D341Med (cell line): Measurements from ENCODE around the gene SLIT1.

ENCODE experiments used
- DNase-seq: peaks from one replicate; pipeline ENCODE4 v3.0.0; 2012; ENCODE audit warnings: low spot score

Gene SLIT1

DNA sequence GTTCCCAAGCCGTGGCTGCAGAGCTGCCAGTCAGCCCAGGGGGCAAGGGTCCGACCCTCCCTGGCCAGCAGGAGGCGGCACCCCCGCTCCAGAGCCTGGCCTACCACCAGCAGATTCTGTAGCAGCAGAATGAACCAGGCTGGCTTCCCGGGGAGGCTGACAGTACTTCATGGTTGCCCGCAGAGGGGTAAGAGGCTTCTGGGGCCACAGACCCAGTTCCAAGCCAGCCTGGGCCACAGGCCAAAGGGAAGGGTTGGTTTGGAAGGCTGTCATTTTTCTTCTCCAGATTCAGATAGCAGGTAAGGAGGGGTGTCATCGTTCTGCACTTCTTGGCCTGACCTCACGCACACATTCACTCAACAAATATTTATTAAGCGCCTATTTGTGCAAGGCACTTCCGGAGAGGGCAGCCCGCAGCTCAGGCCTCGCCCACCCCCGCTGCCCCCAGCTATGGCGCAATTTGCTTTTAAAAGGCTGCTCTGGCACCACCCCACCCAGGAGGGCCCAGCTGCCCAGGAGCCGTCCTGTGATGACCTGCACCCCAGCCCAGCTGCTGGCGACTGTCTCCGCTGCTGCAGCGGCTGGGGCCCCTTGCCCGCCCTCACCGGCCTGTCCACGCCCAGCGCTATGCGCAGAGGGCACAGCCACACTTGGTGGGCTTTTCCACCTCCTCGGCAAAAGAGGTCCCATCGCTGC, 185.1 kb downstream of the SLIT1 start:
- no peak for DNase-seq

DNA sequence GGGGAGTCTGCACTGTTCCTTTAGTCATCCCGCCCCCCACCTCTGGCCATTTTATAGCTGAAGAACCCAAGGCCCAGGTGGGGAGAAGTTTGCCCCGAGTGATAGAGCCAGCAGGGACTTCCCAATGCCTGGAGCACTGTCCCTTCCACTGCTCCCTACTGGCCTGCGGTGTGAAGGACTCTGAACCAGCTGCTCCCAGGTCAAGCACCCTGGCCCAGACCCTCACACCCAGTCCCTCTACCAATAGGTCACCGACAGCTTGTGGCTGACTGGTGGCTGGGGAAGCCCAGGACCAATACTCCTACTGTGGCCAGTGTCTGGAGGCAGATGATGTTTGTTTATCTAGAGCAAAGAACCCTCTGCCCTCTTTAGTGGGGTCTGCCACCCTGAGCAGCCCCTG, 185.8 kb downstream of the SLIT1 start:
- no peak for DNase-seq

DNA sequence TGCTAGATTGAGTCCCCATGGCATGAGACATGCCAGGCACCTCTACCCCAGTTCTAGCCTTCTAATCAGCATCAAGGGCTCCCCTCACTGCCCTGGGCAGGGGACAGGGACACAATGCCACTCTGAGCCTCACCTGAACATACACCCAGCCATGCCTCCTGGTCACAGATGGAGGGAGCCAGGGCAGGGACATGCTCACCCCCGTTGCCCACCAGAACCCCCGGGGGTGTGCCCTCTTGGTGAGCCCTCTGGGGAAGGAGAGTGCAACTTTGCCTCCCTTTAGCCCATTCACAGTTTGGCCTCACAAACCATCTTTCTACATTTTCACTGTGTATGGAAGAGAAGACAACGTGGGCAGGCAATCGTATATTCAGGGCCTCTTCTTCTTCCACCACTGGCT, 186.4 kb downstream of the SLIT1 start:
- DNase-seq, result no peak

DNA sequence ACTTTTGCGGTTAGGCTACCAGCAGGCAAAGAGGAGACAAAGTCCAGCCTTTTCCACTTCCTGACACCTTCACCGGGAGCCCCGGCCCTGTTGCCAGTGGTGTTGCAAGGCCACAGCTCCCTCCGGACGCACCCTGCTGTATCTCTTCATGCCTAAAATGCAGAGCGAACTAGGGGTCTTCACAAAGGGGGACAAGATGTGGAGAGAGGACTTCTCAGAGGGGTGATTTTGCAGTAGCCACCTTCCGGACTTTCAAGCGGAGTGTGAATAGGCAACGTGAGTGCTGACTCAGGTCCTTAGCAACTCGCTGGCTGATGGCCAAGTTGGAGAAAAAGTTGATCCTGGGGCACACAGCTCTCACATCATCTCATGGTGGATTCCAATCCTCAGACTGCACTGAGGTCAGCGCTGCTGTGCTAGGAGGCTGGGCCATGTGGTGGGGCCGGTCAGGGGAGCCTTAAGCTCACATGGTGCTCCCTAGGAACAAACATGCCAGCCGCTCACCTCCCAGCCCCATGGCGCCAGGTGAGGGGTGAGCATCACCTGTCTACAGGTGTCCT, 187.3 kb downstream of the SLIT1 start:
- no peak for DNase-seq

DNA sequence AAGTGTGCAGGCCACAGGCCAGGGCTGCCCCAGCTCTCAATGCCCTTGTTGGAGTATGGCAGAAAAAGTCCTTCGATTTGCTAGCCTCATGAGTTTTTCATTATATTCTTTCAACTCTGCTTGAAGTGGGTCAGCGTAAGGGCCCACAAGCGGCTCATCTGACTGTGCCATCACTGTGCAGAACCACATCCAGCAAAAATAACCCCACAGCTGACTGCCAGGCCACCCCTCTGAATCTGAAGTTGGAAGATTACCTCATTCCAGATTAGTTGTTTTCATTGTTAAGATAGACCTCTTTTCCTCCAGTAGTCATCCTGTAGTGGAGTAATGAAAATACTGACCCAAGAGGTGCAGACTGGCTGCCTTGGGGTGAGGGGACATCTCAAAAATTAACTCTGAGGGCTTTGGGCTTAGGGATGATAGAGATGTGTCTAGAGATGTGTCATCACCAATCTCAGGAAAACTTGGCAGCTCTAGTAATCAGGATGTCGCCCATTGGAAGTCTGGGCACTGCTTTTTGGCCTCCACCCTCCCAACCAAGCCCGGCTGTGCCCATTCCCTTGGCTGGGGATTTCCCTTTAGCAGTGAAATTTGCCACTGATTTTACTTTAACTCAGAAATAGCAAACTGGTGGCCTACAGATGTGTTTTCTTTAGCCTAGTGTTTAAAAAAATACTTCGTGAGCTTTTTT, 189.3 kb downstream of the SLIT1 start:
- DNase-seq, result no peak

DNA sequence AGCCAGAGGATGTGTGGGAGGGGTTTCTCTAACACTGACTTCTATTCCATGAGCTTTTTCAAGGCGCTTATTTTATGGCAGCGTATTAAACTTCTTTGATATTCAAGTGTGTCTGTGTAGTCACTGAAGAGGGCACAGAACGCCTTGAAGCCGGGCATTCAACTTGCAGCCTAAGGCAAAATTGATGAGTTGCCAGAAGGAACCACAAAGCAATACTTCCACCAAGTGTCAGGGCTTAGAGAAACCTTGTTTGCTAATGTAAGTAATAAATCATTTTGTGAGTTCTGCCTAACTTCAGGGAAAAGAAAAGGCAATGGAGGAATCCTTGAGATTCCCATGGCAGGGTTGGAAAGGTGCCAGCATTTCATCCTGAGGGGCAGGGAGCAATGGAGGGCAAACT, 189.9 kb downstream of the SLIT1 start:
- no peak for DNase-seq

DNA sequence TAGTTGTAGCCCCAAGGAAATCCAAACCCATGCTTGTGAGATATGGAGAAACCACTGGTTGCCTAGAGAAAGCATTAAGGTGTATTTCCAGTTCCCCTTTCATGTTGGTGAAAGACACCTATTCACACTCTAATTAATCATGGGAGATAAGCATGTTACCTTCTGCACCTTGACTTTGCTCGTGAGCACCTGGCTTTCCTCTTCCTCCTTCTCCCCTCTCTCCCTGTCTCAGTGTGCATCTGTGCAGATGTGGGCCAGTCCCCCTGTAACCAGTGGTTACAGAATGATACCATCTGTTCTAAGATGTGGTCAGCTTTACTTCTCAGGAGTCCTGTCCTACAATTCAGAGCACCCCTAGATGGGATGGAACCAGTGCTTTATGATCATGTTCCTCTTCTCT, 193.0 kb downstream of the SLIT1 start:
- DNase-seq, result no peak

DNA sequence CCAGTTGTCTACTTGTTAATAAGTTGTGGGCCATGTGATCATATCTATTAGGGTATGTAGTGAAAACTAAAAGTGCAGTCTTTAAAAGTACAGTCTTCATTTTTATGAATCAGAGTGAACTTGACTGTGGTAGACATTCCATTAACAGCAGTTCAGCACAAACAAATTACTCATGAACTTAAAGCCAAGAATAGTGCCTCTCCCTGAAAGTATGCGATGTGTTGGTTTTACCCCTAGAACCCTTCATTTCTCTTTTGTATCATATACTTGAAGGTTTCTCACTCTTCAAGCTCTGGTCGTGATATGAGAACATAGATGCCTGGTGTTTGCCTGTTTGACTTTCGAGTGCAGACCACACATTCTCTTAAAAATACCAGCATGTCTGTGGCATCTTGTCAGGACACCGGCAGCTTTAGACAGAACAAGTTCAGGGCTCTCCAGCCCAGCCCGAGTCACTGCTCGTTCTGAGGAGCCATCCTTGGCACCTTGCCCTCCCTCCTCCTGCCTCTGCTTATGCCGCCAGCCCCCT, 194.4 kb downstream of the SLIT1 start:
- no peak for DNase-seq

DNA sequence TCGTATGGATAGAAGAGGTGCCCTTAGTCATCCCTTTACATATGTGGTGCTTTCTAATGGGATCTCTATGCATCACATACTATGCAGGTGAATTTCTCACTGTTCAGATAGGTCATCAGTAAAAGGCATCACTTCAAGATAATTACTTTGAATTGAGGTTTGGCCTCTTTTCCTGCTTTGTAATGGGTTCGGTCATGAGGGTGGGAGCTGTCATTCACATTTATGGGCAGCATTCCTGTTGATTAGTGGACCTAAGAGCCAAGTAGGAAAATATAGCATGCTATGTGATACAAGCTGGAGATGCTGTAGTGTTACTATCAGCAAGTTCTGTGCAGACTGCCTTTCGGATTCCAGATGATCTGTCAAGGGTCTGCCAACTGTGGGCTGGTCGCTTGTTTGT, 197.3 kb downstream of the SLIT1 start:
- no peak for DNase-seq

DNA sequence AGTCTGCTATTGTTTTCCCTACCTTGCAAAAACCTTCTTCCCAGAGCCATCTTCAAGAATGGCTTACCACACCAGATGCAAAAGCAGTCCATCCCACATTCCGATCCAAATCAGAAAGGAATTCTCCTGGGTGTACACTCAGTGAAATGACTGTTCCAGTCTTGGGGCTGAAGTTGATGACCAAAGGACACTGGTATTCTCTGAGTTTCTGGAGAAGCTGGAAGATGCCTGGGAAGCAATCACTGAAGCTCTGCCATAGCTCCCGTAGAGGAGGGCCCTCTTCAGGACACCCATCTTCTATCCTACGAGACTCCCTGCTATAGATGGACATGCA, 197.9 kb downstream of the SLIT1 start:
- no peak for DNase-seq

DNA sequence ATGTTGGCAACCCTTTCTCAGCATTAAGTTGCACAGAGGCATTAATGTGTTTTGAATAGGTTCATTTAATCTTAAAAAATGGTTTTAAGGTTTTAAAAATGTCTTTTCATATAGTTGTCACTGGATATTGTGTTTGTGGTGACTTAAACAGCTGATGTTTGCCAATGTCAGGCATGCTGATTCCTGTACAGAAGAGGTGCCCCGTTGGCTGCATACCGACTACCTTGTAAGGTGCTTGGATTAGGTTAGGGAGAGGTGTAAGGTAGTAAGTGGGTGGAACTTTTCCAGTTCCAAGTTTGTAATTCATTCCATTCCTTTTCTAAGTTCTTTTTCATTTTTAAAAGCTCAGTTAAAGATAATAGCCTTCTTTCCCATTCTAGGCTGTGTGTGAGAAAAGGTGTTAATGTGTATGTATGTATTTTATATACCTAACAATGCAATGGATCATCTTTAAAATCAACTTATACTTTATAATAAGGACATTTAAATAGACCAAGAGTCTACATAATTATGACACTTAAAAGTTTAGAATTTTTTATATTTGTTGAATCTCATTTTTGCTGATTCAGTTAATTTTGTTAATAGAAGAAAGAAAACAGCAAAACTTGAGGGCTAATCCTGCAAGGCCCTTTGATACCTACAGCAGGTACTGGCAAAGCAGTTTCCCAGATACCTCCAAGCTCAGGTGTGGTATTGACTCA, 198.5 kb downstream of the SLIT1 start:
- DNase-seq, result no peak

DNA sequence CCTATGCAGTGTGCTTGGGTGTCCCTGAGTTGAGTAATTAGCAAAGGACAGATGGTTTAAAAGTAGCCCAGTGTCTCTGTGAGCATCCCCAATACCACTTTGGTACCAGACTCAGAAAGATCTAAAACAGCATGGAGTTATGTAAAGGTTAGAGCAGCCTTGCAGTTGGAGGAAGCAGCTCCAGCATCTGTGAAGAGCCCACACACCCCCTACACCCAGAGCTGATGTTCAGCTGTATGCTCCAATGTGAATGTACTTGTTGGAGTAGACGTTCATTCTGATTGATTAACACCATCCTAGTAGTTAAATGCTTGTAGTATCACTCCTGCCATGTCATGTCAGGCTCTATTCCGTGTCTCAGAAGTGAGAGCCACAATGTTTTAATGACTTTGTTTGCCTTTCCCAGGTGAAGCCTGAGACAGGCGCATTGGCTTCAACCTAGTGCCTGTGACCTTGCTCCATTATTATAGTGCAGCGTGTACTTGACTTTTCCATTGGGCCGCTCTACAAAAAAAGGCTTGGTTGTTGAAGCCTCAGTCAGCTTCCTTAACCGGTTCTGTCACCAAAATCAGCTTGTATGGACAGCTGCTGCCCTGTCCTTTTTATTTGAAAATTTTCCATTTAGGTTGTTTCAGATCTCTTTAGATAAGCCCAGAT, 199.4 kb downstream of the SLIT1 start:
- DNase-seq, result no peak

DNA sequence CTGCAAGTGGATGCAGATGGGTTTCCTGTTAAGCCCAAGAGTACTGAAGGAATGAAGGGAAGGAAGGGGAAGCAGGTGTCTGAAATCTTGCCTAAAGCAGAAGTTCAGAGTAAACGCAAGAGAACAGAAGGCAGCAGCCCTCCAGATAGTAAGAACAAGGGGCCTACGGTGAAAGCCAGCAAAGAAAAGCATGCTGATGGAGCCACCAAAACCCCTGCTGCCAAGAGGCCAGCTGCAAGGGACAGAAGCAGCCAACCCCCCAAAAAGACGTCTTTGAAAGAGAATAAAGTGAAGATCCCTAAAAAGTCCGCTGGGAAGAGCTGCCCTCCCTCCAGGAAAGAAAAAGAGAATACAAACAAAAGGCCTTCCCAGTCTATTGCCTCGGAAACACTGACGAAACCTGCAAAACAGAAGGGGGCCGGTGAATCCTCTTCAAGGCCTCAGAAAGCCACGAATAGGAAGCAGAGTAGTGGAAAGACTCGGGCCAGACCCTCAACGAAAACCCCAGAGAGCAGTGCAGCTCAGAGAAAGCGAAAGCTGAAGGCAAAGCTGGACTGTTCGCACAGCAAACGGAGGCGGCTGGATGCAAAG, 201.1 kb downstream of the SLIT1 start:
- no peak for DNase-seq

DNA sequence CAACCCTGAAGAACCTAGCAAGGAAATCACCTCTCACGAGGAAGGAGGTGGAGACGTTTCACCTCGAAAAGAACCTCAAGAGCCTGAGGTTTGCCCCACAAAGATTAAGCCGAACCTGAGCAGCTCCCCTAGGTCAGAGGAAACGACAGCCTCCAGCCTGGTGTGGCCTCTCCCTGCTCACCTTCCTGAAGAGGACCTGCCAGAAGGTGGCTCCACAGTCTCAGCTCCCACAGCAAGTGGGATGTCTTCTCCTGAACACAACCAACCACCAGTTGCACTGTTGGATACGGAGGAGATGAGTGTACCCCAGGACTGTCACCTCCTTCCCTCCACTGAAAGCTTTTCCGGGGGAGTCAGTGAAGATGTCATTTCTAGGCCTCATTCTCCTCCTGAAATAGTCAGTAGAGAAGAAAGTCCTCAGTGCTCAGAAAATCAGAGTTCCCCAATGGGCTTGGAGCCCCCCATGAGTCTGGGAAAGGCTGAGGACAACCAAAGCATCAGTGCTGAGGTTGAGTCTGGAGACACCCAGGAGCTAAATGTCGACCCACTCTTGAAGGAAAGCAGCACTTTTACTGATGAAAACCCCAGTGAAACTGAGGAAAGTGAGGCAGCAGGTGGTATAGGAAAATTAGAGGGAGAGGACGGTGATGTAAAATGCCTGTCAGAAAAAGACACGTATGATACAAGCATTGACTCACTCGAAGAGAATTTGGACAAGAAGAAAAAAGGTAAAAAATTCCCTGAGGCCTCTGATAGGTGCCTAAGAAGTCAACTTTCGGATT, 203.4 kb downstream of the SLIT1 start:
- no peak for DNase-seq

DNA sequence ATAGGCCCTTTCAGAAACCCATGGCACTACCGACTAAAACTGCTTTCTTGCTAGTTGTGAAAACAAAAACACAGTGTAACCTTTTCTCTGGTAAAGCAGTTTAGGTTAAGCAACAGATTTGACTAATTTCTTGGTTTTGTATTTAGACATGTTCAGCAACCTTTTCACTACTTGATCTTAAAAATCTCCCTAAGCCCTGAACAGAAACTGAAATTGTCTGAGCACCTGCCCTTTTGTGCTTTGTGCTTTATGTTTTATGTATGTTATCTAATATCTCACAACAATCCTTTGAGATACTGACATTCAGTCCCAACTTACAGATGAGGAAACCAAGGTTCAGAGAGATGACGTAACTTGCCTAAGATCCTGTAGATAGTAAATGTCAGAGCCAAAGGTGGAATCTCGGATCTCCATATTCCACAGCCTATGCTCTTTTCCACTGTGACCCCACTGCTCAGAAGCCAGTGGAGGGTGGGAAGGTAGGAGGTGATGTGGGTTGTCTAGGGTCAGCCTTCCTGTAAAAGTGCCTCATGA, 207.1 kb downstream of the SLIT1 start:
- no peak for DNase-seq

DNA sequence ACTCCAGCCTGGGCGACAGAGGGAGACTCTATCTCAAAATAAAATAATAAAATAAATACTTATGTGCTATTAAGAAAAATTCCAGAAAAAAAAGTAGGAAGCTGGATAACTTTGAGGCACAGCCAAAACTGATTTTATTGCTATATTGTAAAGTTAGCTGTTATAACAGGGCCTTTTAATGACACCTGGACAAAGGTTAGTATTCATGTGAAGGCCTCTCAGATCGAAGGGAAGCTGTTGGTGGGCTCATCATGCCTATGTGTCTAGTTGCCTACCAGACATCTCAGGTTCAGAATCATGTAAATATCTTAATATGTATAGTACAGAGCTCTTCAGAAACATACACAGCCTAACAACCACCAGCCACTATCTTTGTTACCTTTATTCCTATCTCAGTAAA, 210.6 kb downstream of the SLIT1 start:
- no peak for DNase-seq

DNA sequence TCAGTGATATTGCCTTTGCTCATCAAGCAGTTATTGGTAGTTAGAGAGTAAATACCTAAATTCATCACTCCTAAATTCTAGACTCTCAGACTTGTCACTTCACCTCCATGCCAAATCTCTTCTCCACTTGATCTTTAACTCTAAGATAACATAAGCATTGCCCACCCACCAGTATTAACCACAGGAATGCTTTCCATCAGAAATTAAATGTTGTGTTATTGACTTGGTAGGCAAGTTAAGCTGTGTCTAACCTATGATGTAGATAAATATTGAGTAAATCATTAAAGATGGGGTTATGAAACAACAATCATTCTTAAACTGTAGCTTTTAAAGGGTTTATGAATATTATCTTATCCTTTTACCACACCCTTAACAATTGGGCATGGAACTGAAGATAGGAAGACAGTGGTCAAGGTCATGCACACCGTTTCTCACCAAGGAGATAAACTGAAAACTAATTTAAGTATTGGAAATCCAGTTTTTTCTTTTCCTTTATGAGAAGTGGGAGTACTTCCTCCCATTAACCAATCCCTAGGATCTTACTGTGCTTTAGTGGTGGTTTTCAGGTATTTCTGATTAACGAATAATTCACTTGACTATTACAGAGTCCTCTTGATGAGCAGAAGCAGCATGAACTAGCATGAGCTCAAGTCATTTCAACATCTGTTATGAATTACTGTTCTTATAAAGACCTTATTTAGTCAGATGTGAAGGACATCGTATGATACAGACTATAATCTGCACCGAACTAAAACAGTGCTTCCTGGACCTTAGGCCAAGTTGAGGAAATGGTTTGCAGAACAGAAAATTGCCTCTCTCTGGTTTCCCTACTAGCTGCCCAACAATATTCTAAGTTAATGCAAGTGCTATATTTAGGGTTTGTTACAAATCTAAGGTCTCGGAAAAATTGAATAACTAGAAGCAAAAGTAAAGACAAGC, 211.7 kb downstream of the SLIT1 start:
- DNase-seq, result no peak

DNA sequence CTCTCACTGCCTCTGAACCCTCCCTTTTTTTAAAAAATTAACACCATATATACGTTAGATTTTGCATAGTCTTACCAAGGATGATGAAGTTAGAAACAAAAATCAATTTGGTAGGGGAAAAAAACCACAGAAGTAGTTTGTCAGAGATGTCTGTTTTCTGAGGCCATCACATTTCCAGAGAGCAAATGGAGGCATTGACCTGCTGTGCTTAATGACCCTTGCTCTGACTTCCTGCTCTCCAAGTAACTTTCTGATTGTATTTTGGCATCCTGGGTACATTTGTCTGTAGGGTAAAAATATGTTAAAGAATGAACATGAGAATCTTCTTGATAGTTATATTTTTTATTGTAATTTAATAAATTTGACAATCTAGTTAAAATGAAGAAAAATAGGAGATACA, 213.5 kb downstream of the SLIT1 start:
- DNase-seq, result no peak

DNA sequence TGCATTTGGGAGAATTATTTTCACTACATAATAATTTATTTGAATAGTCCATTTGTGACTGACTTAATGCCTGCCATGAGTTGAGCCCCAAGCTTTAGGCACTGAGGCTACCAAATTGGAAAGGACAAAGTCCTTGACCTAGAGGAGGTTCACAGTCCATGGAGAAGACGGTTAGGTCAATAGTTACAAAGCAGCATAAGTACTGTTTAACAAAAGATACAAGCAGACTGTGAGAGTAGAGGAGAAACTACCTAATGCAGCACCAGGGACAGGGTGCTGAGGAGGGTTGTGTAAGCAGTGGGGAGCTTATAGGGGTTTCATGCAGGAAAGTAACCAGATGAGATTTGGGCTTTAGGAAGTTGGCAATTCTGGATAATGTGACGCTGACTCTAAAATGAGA, 214.4 kb downstream of the SLIT1 start:
- no peak for DNase-seq
